H9 (cell line): ENCODE data around the gene RAB40C. TPM values are rescaled to one million over a fixed set of nuclear protein-coding genes. Genes with fewer than 3 reads are reported as not detected.

Experiments
- DNase-seq: peaks from one replicate; pipeline ENCODE4 v3.0.0-alpha.2; 2017
- H2AFZ ChIP-seq: one replicate; pipeline ENCODE4 v1.6.1; 2013; ENCODE audit warnings: mild to moderate bottlenecking, low read length, control low read depth, moderate library complexity
- H2AK5ac ChIP-seq: 2 replicates; pipeline ENCODE4 v1.6.1; 2013; ENCODE audit warnings: low read length, control low read depth, mixed read lengths; ENCODE audit not compliant: insufficient read length
- H2BK120ac ChIP-seq: one replicate; pipeline ENCODE4 v1.6.1; 2013; ENCODE audit warnings: low read depth, mild to moderate bottlenecking, low read length, control low read depth, inconsistent platforms; ENCODE audit not compliant: poor library complexity, severe bottlenecking
- H2BK12ac ChIP-seq: 2 replicates; pipeline ENCODE4 v1.6.1; 2013; ENCODE audit warnings: low read length, control low read depth, mixed read lengths, low read depth; ENCODE audit not compliant: insufficient read length
- H2BK15ac ChIP-seq: 2 replicates; pipeline ENCODE4 v1.6.1; 2013; ENCODE audit warnings: low read depth, low read length, control low read depth
- H2BK20ac ChIP-seq: one replicate; pipeline ENCODE4 v1.6.1; 2013; ENCODE audit warnings: low read depth, mild to moderate bottlenecking, low read length, control low read depth, inconsistent platforms; ENCODE audit not compliant: poor library complexity, severe bottlenecking
- H2BK5ac ChIP-seq: 2 replicates; pipeline ENCODE4 v1.6.1; 2013; ENCODE audit warnings: low read length, control low read depth, mixed read lengths; ENCODE audit not compliant: insufficient read length
- H3K14ac ChIP-seq: 2 replicates; pipeline ENCODE4 v1.6.1; 2013; ENCODE audit warnings: low read length, control low read depth; ENCODE audit not compliant: insufficient read depth
- H3K18ac ChIP-seq: 2 replicates; pipeline ENCODE4 v1.6.1; 2013; ENCODE audit warnings: low read depth, mild to moderate bottlenecking, mixed read lengths, low read length, control low read depth; ENCODE audit not compliant: insufficient read length
- H3K23ac ChIP-seq: 2 replicates; pipeline ENCODE4 v1.6.1; 2013; ENCODE audit warnings: low read length, control low read depth, mixed read lengths, low read depth; ENCODE audit not compliant: insufficient read length
- H3K23me2 ChIP-seq: 2 replicates; pipeline ENCODE4 v1.6.1; 2013; ENCODE audit warnings: low read depth, mild to moderate bottlenecking, mixed read lengths, low read length, control low read depth; ENCODE audit not compliant: insufficient read length, poor library complexity, severe bottlenecking
- H3K27ac ChIP-seq: 2 replicates; pipeline ENCODE4 v1.5.1; 2013; ENCODE audit warnings: low read length, control low read depth, mixed read lengths, low read depth; ENCODE audit not compliant: insufficient read length
- H3K27me3 ChIP-seq: 2 replicates; pipeline ENCODE4 v1.6.1; 2013; ENCODE audit warnings: low read length, control low read depth, inconsistent platforms; ENCODE audit not compliant: insufficient read depth
- H3K4ac ChIP-seq: 2 replicates; pipeline ENCODE4 v1.6.1; 2013; ENCODE audit warnings: low read depth, mild to moderate bottlenecking, control low read depth, inconsistent platforms, low read length, moderate library complexity
- H3K4me1 ChIP-seq: 2 replicates; pipeline ENCODE4 v1.6.1; 2013; ENCODE audit warnings: low read length, control low read depth, inconsistent platforms; ENCODE audit not compliant: insufficient read depth
- H3K4me2 ChIP-seq: 2 replicates; pipeline ENCODE4 v1.6.1; 2013; ENCODE audit warnings: low read length, control low read depth, mixed read lengths; ENCODE audit not compliant: insufficient read length, insufficient read depth
- H3K56ac ChIP-seq: 2 replicates; pipeline ENCODE4 v1.6.1; 2013; ENCODE audit warnings: low read depth, mild to moderate bottlenecking, mixed read lengths, low read length, control low read depth; ENCODE audit not compliant: insufficient read length
- H3K79me1 ChIP-seq: 2 replicates; pipeline ENCODE4 v1.6.1; 2013; ENCODE audit warnings: low read depth, mild to moderate bottlenecking, moderate library complexity, low read length, control low read depth, inconsistent platforms; ENCODE audit not compliant: insufficient read depth, poor library complexity, severe bottlenecking
- H3K79me2 ChIP-seq: 2 replicates; pipeline ENCODE4 v1.6.1; 2013; ENCODE audit warnings: low read length, control low read depth, inconsistent platforms; ENCODE audit not compliant: insufficient read depth
- H3K9ac ChIP-seq: 2 replicates; pipeline ENCODE4 v1.6.1; 2013; ENCODE audit warnings: low read length, control low read depth, mixed read lengths; ENCODE audit not compliant: insufficient read length; ENCODE audit errors: extremely low read depth
- H3K9me3 ChIP-seq: one replicate; pipeline ENCODE4 v1.6.1; 2013; ENCODE audit warnings: low read depth, low read length, inconsistent platforms; ENCODE audit not compliant: control insufficient read depth
- H3T11ph ChIP-seq: one replicate; pipeline ENCODE4 v1.6.1; 2013; ENCODE audit warnings: mild to moderate bottlenecking, low read length, control low read depth, inconsistent platforms
- H4K20me1 ChIP-seq: one replicate; pipeline ENCODE4 v1.6.1; 2013; ENCODE audit not compliant: control insufficient read depth, insufficient read length, insufficient read depth
- H4K5ac ChIP-seq: 2 replicates; pipeline ENCODE4 v1.6.1; 2013; ENCODE audit warnings: low read depth, mild to moderate bottlenecking, mixed read lengths, low read length, control low read depth; ENCODE audit not compliant: insufficient read length
- H4K8ac ChIP-seq: replicated peaks from 2 replicates; pipeline ENCODE4 v1.6.1; 2013; ENCODE audit warnings: low read length, control low read depth, mixed read lengths, low read depth; ENCODE audit not compliant: insufficient read length
- H4K91ac ChIP-seq: 2 replicates; pipeline ENCODE4 v1.6.1; 2013; ENCODE audit warnings: low read depth, mild to moderate bottlenecking, moderate library complexity, mixed read lengths, low read length, control low read depth; ENCODE audit not compliant: insufficient read length
- H3K27ac Mint-ChIP-seq, 3 experiments: 2 replicates in 2 of 3; 3 replicates in 1 of 3; pipeline ENCODE4 v1.8.0; 2020 to 2021; ENCODE audit warnings: mixed read lengths in 3 of 3, mild to moderate bottlenecking in 1 of 3, moderate library complexity in 1 of 3
- H3K27me3 Mint-ChIP-seq: 2 replicates; pipeline ENCODE4 v1.8.0; 2021; ENCODE audit warnings: low read depth, mild to moderate bottlenecking, moderate library complexity, mixed read lengths
- H3K36me3 Mint-ChIP-seq, 3 experiments: 2 replicates in 2 of 3; 3 replicates in 1 of 3; pipeline ENCODE4 v1.8.0; 2020 to 2021; ENCODE audit warnings: low read depth in 3 of 3, mixed read lengths in 3 of 3; ENCODE audit not compliant: insufficient read depth in 1 of 3
- H3K4me1 Mint-ChIP-seq, 2 experiments: 2 replicates each; pipeline ENCODE4 v1.8.0; 2020; ENCODE audit warnings: mixed read lengths in 2 of 2
- H3K4me3 Mint-ChIP-seq, 2 experiments: 2 replicates in 1 of 2; 3 replicates in 1 of 2; pipeline ENCODE4 v1.8.0; 2020 to 2021; ENCODE audit warnings: mild to moderate bottlenecking in 2 of 2, mixed read lengths in 2 of 2, moderate library complexity in 1 of 2
- H3K9me3 Mint-ChIP-seq, 2 experiments: 2 replicates in 1 of 2; 3 replicates in 1 of 2; pipeline ENCODE4 v1.8.0; 2020; ENCODE audit warnings: mild to moderate bottlenecking in 2 of 2, mixed read lengths in 2 of 2, moderate library complexity in 1 of 2
- WGBS: extraction: QIAGEN DNeasy Blood & Tissue Kit; methylation state at CpG from one replicate; pipeline ENCODE4 v1.1.7; 2013; ENCODE audit warnings: missing lambda C conversion rate, low lambda C conversion rate, mixed read lengths; ENCODE audit not compliant: insufficient read length; ENCODE audit errors: extremely low coverage; 5-methylcytosine and 5-hydroxymethylcytosine counted together
- total RNA-seq: library from RNA; stranded (reverse); gene quantifications from 2 replicates; pipeline ENCODE4 v1.2.1, GENCODE V29; 2021
- TF ChIP-seq, protein P1 (sequence below): fragments of 200-600 bp; sonication (generic); conservative IDR thresholded peaks from 3 replicates; pipeline ENCODE4 v1.8.0; 2021; ENCODE audit warnings: antibody characterized with exemption, mild to moderate bottlenecking

The RAB40C gene
- total RNA-seq, 1 experiment from 2014 or later, result 19.1 TPM

GRCh38 chr16:635573-636205 is 45.8 kb downstream of the RAB40C start:
- Histone ChIP-seq H2AFZ (no peak overlapping the region), H2BK5ac (no peak overlapping the region), H3K9ac (peak overlapping the region; percentile 63), H3K79me1 (no peaks in the 10 kb centered on the region), H2BK120ac (no peak overlapping the region), H2AK5ac (no peak overlapping the region), H4K91ac (no peak overlapping the region), H3K18ac (no peak overlapping the region), H3K79me2 (peaks cover 2% of the 10 kb centered on the region; the same call in 1 of the 2 replicates), H3K23me2 (peaks cover 12% of the 10 kb centered on the region), H2BK15ac (no peak overlapping the region), H3K4ac (no peak overlapping the region), H3K23ac (no peak overlapping the region), H4K5ac (no peak overlapping the region), H3T11ph (no peak overlapping the region), H3K14ac (no peak overlapping the region), H3K27me3 (no peaks in the 10 kb centered on the region), H3K56ac (no peak overlapping the region), H2BK12ac (no peak overlapping the region), H3K4me2 (peak overlapping the region; percentile 50), H3K9me3 (no peaks in the 10 kb centered on the region), H4K20me1 (no peaks in the 10 kb centered on the region), H3K4me1 (no peaks in the 10 kb centered on the region; the same call in 1 of the 2 replicates), H3K27ac (no peak overlapping the region), H2BK20ac (no peak overlapping the region), H4K8ac (no peak overlapping the region)
- Mint-ChIP-seq H3K4me3 (peak overlapping the region; percentile 82 to 96), H3K27me3 (peaks cover 2% of the 10 kb centered on the region; the same call in 1 of the 2 replicates), H3K9me3 (peaks cover 3% of the 10 kb centered on the region in 2 experiments; a peak in 2 of 5 replicates), H3K27ac (no peak overlapping the region), H3K36me3 (peaks cover 0 to 6% (median 1%) of the 10 kb centered on the region in 3 experiments; a peak in 4 of 7 replicates), H3K4me1 (peaks cover 11 to 28% of the 10 kb centered on the region in 2 experiments)
- DNase-seq, result no peak
- TF ChIP-seq, protein P1, sequence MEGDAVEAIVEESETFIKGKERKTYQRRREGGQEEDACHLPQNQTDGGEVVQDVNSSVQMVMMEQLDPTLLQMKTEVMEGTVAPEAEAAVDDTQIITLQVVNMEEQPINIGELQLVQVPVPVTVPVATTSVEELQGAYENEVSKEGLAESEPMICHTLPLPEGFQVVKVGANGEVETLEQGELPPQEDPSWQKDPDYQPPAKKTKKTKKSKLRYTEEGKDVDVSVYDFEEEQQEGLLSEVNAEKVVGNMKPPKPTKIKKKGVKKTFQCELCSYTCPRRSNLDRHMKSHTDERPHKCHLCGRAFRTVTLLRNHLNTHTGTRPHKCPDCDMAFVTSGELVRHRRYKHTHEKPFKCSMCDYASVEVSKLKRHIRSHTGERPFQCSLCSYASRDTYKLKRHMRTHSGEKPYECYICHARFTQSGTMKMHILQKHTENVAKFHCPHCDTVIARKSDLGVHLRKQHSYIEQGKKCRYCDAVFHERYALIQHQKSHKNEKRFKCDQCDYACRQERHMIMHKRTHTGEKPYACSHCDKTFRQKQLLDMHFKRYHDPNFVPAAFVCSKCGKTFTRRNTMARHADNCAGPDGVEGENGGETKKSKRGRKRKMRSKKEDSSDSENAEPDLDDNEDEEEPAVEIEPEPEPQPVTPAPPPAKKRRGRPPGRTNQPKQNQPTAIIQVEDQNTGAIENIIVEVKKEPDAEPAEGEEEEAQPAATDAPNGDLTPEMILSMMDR, result no peak
- WGBS, result no CpG with 5 or more reads among the region's 55 CpGs
